Fibroblast of the aortic adventitia (primary cell): ENCODE data around the gene DAPK2. TPM values are rescaled to one million over a fixed set of nuclear protein-coding genes. Genes with fewer than 3 reads are reported as not detected.
"Not testable (repeated sequence)": the region's sequence is repeated elsewhere in the genome, so short reads cannot be mapped to it uniquely, and the experiment has no call there.

Experiments used
- DNase-seq: peaks from one replicate; pipeline ENCODE4 v3.0.0-alpha.2; 2010; ENCODE audit warnings: low read depth
- H3K4me3 ChIP-seq: 2 replicates; pipeline ENCODE4 v1.5.1; 2011; ENCODE audit warnings: low read depth, mild to moderate bottlenecking, control low read depth, low read length, moderate library complexity
- total RNA-seq: library from RNA; depleted of rRNA; stranded (reverse); fragments of >200 nt; gene quantifications from 2 replicates; pipeline ENCODE4 v1.2.3, GENCODE V29; 2012; ENCODE audit warnings: low replicate concordance
- TF ChIP-seq, protein P1 (sequence below): IDR thresholded peaks from 2 replicates; pipeline ENCODE4 v1.5.1; 2011; ENCODE audit warnings: mild to moderate bottlenecking, low read length, control low read depth, inconsistent platforms; ENCODE audit not compliant: insufficient read depth

Gene DAPK2
- total RNA-seq, 1 donor = 3.7 TPM

GRCh38 chr15:63900306-63900705 is 146.0 kb downstream of the DAPK2 start:
- TF ChIP-seq, protein P1, sequence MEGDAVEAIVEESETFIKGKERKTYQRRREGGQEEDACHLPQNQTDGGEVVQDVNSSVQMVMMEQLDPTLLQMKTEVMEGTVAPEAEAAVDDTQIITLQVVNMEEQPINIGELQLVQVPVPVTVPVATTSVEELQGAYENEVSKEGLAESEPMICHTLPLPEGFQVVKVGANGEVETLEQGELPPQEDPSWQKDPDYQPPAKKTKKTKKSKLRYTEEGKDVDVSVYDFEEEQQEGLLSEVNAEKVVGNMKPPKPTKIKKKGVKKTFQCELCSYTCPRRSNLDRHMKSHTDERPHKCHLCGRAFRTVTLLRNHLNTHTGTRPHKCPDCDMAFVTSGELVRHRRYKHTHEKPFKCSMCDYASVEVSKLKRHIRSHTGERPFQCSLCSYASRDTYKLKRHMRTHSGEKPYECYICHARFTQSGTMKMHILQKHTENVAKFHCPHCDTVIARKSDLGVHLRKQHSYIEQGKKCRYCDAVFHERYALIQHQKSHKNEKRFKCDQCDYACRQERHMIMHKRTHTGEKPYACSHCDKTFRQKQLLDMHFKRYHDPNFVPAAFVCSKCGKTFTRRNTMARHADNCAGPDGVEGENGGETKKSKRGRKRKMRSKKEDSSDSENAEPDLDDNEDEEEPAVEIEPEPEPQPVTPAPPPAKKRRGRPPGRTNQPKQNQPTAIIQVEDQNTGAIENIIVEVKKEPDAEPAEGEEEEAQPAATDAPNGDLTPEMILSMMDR = no peak
- DNase-seq = no peak

GRCh38 chr15:63899606-63900005 is 146.7 kb downstream of the DAPK2 start:
- DNase-seq, H3K4me3 ChIP-seq: not testable (repeated sequence)

More at GRCh38 chr15:63900306-63900705, 146.0 kb downstream of the DAPK2 start:
- no peak overlapping the region for H3K4me3 ChIP-seq

DNA sequence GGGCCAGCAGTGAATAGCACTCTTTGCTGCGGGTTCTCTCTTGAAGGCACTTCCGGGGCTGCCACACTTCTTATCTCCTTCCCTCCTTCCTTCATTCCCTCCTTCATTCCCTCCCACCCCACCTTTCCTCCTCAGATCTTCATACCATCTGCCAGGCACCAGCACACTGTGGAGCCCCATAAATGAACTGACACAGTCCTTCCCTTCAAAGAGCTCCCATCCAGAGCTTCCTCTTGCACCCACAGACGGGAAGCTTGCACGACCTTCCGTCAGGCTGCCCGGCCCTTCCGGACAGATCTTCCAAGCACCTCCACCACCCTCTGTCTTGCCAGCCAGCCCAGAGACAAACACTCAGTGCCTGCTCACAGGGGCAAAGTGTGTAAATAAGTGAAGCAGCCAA is 147.1 kb downstream of the DAPK2 start:
- no peak overlapping the region for H3K4me3 ChIP-seq
- TF ChIP-seq, protein P1 = no peak
- no peak for DNase-seq

DNA sequence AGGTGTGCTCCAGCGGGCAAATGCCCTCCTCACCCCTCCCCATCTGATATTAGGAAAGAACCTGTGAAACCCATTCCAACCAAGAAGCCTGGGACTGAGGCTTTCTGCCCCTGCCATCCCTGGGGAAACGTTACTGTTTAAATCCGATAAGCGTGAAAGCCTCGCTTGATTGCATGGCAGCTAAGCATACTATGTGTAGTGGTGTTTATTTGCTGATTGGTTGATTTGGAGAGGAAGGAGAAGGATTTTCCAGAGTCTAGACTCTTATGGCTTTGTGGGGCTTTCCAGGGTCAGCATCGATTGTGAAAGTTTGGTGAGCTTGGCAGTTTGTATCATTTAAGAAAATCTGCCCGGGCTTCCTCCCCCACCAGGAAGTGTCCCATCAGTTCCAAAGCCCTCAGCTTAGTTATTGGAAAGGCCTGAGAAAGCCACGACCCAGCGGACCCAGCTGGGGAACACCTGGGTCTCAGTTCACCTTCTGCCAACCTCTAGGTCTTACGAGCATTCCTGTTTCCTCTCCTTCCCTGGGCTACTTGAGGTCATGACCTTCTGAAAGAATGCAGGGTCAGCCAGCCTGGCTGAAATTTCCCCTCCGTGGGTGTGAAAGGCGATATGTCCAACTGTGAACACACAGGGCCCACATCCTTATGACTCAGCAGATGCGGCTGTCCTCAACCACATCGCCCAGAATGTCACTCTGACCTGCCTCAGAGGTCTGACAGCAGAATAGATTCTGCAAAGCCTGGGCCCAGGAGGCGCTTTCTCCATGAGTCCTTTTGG is 149.8 kb downstream of the DAPK2 start:
- peak; percentile 45 for DNase-seq
- H3K4me3 ChIP-seq = no peak overlapping the region
- TF ChIP-seq, protein P1 = no peak

DNA sequence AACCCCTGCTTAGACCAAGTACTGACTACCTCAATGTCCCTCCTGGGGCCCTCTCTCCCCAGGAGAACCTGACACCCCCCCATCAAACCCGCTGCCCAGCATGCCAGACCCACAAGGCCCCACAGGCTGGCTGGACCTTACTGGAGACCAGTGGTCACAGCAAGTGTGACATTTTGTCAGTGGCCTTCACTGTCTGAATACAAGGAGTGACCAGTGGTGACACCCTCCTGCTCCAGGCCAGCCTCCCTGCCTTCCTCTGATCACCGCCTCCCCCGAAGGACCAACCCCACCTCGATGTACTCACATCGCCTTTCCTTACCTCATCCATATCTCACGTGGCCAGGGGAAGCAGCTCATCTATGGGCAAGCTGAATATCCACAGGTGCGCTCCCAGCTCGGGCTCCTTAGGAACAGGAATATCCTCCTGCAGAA is 150.5 kb downstream of the DAPK2 start:
- TF ChIP-seq, protein P1 = no peak
- no peak for DNase-seq
- H3K4me3 ChIP-seq = no peak overlapping the region

DNA sequence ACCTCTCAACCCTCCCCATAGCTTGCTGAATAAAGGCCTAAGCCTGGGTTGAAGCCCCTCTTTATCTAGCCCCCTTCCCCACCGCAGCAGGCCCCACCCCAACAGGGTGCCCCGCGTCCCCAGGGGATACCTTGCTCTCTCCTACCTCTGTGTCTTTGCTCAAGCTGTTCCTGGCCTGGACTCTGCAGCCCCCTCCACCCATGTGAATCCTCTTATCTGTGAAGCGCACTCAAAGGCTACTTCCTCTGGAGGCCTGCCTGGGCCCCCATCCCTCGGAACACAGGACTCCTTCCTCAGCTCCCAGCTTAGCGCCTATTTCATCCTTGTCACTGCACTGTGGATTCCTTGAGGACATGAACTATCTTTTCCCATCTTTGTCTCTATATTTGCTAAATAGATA is 151.1 kb downstream of the DAPK2 start:
- DNase-seq = no peak
- TF ChIP-seq, protein P1 = no peak
- H3K4me3 ChIP-seq = no peak overlapping the region

DNA sequence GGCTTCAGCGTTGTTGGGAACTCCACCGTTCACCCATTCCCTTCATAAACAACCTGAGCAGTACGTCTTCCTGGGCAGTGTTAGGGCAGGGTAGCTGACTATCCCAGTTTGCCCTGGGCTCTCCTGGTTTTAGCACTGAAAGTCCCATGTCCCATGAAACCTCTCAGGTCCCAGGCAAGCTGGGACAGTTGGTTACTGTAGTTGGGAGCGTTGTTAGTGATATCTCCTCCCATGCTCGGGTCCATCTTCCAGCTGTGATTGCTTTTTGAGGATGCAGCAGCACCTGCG is 151.7 kb downstream of the DAPK2 start:
- TF ChIP-seq, protein P1 = no peak
- no peak for DNase-seq
- H3K4me3 ChIP-seq = no peak overlapping the region
